ENCODE measurements around the gene SPATA13.

Gene SPATA13

DNA sequence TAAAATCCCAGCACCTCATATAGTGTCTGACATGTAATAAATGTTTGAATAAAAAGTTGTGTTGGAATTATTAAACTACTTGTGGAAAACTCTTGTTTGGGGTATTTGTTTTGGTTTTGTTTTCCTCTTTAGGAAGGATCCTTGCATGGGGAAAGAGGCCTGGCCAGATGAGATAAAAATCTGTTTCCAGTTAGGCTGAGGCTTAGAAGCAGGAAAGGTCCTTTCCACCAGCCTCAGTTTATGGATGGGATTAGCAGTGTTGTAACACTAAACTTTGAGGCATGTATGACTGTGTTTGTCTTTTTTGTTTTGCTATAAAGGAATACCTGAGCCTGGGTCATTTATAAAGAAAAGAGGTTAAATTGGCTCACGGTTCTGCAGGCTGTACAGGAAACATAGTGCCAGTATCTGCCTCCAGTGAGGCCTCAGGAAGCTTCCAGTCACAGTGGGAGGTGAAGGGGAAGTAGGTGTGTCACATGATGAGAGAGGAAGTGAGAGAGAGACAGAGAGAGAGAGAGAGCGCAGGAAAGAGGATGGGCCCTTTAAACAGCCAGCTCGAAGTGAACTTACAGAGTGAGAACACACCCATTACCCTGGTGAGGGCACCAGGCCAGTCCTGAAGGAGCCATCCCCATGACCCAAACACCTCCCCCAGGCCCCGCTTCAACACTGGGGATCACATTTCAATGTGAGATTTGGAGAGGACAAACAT is 21.6 kb downstream of the SPATA13 start:
- TF ChIP-seq ZFP30 (CRISPR knock-in tag; IDR thresholded peaks at IDR 0.05) (no peak), ZC3H10 (CRISPR knock-in tag; IDR thresholded peaks at IDR 0.05) (no peak), CSDC2 (CRISPR knock-in tag; IDR thresholded peaks at IDR 0.05) (no peak), GLIS3 (CRISPR knock-in tag; IDR thresholded peaks at IDR 0.05) (no peak), TOX (CRISPR knock-in tag; IDR thresholded peaks at IDR 0.05; ENCODE audit: borderline replicate concordance) (no peak), ISL1 (CRISPR knock-in tag; IDR thresholded peaks at IDR 0.05) (no peak)
- no peak for ATAC-seq

DNA sequence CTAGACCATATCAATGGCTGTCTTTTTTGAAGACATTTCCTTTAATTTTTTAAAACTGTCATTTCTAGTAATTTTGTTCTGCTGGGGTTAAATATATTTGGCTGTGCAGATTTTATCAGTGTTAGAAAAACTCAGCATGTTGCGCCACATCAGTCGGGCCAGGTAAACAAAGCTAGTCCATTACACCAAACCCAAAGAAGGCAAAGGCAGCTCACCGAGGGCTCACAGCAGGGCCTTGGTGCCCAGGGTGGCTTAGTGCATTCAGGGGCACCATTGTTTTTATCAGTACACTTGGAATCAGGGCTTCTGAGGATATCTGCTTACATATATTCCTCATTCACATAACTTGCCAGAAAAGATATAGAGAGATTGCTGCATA is 22.2 kb downstream of the SPATA13 start:
- no peak for ATAC-seq
- TF ChIP-seq, protein P1, sequence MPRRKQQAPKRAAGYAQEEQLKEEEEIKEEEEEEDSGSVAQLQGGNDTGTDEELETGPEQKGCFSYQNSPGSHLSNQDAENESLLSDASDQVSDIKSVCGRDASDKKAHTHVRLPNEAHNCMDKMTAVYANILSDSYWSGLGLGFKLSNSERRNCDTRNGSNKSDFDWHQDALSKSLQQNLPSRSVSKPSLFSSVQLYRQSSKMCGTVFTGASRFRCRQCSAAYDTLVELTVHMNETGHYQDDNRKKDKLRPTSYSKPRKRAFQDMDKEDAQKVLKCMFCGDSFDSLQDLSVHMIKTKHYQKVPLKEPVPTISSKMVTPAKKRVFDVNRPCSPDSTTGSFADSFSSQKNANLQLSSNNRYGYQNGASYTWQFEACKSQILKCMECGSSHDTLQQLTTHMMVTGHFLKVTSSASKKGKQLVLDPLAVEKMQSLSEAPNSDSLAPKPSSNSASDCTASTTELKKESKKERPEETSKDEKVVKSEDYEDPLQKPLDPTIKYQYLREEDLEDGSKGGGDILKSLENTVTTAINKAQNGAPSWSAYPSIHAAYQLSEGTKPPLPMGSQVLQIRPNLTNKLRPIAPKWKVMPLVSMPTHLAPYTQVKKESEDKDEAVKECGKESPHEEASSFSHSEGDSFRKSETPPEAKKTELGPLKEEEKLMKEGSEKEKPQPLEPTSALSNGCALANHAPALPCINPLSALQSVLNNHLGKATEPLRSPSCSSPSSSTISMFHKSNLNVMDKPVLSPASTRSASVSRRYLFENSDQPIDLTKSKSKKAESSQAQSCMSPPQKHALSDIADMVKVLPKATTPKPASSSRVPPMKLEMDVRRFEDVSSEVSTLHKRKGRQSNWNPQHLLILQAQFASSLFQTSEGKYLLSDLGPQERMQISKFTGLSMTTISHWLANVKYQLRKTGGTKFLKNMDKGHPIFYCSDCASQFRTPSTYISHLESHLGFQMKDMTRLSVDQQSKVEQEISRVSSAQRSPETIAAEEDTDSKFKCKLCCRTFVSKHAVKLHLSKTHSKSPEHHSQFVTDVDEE (CRISPR knock-in tag; IDR thresholded peaks at IDR 0.05): no peak
- no peak for TF ChIP-seq TCF4 (CRISPR knock-in tag; IDR thresholded peaks at IDR 0.05; ENCODE audit: borderline replicate concordance)
- no peak for TF ChIP-seq GLIS3 (CRISPR knock-in tag; IDR thresholded peaks at IDR 0.05)
- no peak for TF ChIP-seq ZFP30 (CRISPR knock-in tag; IDR thresholded peaks at IDR 0.05)
- TF ChIP-seq ZC3H10 (CRISPR knock-in tag; IDR thresholded peaks at IDR 0.05): no peak
- no peak for TF ChIP-seq ZNF565 (CRISPR knock-in tag; conservative IDR thresholded peaks at IDR 0.05; ENCODE audit: low read depth)
- TF ChIP-seq, protein P2, sequence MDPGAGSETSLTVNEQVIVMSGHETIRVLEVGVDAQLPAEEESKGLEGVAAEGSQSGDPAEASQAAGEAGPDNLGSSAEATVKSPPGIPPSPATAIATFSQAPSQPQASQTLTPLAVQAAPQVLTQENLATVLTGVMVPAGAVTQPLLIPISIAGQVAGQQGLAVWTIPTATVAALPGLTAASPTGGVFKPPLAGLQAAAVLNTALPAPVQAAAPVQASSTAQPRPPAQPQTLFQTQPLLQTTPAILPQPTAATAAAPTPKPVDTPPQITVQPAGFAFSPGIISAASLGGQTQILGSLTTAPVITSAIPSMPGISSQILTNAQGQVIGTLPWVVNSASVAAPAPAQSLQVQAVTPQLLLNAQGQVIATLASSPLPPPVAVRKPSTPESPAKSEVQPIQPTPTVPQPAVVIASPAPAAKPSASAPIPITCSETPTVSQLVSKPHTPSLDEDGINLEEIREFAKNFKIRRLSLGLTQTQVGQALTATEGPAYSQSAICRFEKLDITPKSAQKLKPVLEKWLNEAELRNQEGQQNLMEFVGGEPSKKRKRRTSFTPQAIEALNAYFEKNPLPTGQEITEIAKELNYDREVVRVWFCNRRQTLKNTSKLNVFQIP (CRISPR knock-in tag; IDR thresholded peaks at IDR 0.05; ENCODE audit: borderline replicate concordance, low read depth): no peak
- TF ChIP-seq, protein P3, sequence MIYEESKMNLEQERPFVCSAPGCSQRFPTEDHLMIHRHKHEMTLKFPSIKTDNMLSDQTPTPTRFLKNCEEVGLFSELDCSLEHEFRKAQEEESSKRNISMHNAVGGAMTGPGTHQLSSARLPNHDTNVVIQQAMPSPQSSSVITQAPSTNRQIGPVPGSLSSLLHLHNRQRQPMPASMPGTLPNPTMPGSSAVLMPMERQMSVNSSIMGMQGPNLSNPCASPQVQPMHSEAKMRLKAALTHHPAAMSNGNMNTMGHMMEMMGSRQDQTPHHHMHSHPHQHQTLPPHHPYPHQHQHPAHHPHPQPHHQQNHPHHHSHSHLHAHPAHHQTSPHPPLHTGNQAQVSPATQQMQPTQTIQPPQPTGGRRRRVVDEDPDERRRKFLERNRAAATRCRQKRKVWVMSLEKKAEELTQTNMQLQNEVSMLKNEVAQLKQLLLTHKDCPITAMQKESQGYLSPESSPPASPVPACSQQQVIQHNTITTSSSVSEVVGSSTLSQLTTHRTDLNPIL (CRISPR knock-in tag; IDR thresholded peaks at IDR 0.05; ENCODE audit: low read depth): no peak
- TF ChIP-seq CSDC2 (CRISPR knock-in tag; IDR thresholded peaks at IDR 0.05): no peak
- no peak for TF ChIP-seq ZFP3 (CRISPR knock-in tag; IDR thresholded peaks at IDR 0.05)
- no peak for TF ChIP-seq ZNF70 (CRISPR knock-in tag; IDR thresholded peaks at IDR 0.05)

DNA sequence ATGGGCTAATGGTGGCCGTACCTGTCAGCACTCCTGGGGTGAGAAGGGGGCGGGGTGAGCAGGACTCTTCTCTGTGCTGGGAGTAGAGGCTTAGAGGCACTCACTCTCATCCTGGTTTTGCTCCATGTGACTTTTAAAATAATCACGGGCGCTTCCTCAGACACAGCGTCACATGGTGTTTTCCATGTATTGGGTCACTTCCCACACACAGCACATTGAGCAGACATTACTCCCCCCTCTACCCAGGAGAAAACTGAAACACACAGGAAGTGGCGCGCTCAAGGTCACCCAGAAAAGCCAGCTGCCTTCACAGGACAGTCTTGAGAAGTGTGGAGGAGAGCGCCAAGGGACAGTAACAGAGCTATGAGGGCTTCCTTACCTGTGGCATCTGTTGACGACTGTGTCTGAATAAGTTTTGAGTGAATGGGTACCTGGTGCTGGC is 23.2 kb downstream of the SPATA13 start:
- ATAC-seq: no peak
- TF ChIP-seq ARNTL (CRISPR knock-in tag; IDR thresholded peaks at IDR 0.05; ENCODE audit: borderline replicate concordance, low read depth) (no peak), PPARA (CRISPR knock-in tag; IDR thresholded peaks at IDR 0.05; ENCODE audit: borderline replicate concordance) (no peak), ZFP3 (CRISPR knock-in tag; IDR thresholded peaks at IDR 0.05) (no peak), CSDC2 (CRISPR knock-in tag; IDR thresholded peaks at IDR 0.05) (no peak), TOX (CRISPR knock-in tag; IDR thresholded peaks at IDR 0.05; ENCODE audit: borderline replicate concordance) (no peak), ISL1 (CRISPR knock-in tag; IDR thresholded peaks at IDR 0.05) (no peak), RARB (CRISPR knock-in tag; IDR thresholded peaks at IDR 0.05) (no peak), BACH2 (CRISPR knock-in tag; IDR thresholded peaks at IDR 0.05; ENCODE audit: borderline replicate concordance) (no peak), ZNF70 (CRISPR knock-in tag; IDR thresholded peaks at IDR 0.05) (no peak), ESRRG (CRISPR knock-in tag; IDR thresholded peaks at IDR 0.05) (no peak)
- TF ChIP-seq, protein P4, sequence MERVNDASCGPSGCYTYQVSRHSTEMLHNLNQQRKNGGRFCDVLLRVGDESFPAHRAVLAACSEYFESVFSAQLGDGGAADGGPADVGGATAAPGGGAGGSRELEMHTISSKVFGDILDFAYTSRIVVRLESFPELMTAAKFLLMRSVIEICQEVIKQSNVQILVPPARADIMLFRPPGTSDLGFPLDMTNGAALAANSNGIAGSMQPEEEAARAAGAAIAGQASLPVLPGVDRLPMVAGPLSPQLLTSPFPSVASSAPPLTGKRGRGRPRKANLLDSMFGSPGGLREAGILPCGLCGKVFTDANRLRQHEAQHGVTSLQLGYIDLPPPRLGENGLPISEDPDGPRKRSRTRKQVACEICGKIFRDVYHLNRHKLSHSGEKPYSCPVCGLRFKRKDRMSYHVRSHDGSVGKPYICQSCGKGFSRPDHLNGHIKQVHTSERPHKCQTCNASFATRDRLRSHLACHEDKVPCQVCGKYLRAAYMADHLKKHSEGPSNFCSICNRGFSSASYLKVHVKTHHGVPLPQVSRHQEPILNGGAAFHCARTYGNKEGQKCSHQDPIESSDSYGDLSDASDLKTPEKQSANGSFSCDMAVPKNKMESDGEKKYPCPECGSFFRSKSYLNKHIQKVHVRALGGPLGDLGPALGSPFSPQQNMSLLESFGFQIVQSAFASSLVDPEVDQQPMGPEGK (CRISPR knock-in tag; IDR thresholded peaks at IDR 0.05; ENCODE audit: borderline replicate concordance): no peak
- TF ChIP-seq, protein P5, sequence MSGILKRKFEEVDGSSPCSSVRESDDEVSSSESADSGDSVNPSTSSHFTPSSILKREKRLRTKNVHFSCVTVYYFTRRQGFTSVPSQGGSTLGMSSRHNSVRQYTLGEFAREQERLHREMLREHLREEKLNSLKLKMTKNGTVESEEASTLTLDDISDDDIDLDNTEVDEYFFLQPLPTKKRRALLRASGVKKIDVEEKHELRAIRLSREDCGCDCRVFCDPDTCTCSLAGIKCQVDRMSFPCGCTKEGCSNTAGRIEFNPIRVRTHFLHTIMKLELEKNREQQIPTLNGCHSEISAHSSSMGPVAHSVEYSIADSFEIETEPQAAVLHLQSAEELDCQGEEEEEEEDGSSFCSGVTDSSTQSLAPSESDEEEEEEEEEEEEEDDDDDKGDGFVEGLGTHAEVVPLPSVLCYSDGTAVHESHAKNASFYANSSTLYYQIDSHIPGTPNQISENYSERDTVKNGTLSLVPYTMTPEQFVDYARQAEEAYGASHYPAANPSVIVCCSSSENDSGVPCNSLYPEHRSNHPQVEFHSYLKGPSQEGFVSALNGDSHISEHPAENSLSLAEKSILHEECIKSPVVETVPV (CRISPR knock-in tag; IDR thresholded peaks at IDR 0.05): no peak
- TF ChIP-seq, protein P2 (CRISPR knock-in tag; IDR thresholded peaks at IDR 0.05; ENCODE audit: borderline replicate concordance, low read depth): no peak

Data from SK-N-SH treated with all-trans-retinoic acid at 6 μM for 48 hours (cell line).